ENCODE data around the gene C5orf47.

The C5orf47 gene, protein sequence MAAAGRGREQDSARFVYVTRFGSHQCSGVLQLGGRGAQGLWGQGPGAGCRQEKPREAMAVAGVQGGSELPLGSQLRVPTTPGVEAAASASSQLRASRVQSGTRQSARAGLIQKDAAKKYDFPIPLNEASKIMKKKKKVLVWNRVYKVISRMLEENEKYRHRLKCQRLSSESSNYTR

DNA sequence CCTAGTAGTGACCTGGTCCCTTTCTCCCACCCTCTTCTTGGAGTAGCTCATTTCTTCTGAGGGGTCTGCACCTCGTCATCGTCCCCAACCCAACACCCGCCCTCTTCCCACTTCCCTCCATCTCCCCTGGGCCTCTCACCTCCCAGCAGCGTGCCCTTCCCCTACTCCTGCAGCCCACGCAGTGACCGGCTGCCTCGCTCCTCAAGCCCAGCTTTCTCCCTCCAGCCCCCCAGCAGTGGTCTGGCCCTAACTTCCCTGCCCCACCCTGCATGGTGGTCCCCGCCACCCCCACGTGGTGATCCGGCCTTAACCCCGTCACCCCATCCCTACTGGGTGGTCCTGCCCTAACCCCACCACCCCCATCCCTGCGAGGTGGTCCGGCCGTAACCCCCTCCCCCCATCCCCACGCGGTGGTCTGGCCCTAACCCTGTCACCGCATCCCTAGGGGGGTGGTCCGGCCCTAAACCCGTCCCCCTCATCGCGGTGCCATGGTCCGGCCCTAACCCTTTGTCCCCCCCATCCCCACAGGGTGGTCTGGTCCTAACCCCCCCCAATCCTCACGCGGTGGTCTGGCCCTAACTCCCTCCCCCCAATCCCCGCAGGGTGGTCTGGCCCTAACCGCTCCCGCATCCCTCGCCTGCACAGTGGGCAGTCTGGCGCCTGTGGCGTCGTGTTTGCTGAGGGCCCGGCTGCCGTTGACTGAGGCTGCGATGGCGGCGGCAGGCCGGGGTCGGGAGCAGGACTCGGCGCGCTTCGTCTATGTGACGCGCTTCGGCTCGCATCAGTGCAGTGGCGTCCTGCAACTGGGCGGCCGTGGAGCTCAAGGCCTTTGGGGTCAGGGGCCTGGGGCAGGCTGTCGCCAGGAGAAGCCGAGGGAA is at the start of gene C5orf47:
TSS of gene C5orf47 (plus strand) at position 617 of the 878 bp plus-strand sequence. CDS start at position 711, 94 bp downstream.
- Histone ChIP-seq H3K36me3 (ENCODE audit: insufficient read depth, low read length) (no peaks in the 10 kb centered on the region), H3K9me3 (ENCODE audit: control insufficient read depth, insufficient read depth, low read length) (no peaks in the 10 kb centered on the region; the same call in 1 of the 2 replicates), H3K9ac (ENCODE audit: low read depth, low read length) (no peak within 1 kb of the TSS), H3K4me1 (ENCODE audit: insufficient read depth, low read length) (no peaks in the 10 kb centered on the region)

DNA sequence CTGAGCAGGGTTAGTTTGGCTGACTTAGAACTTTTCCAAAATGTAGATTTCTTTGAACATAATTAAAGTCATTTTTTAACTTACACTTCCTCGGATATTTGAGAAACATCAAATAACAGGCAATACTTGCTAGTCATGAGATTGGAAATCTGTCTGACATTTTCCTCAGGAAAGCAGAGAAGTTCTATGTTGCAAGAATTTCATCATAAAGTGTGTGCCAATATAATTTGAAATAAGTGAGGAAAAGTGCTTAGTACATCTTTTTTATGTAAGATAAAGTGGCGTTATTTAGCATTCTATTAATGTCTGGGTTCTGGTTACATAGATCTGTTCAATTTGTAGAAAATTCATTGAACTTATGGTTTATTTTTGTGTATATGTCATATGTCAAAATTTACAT is 48.7 kb upstream of the C5orf47 start:
- Histone ChIP-seq H3K36me3 (ENCODE audit: insufficient read depth, low read length) (no peaks in the 10 kb centered on the region), H3K4me1 (ENCODE audit: insufficient read depth, low read length) (peaks cover 26% of the 10 kb centered on the region), H3K9me3 (ENCODE audit: control insufficient read depth, insufficient read depth, low read length) (no peaks in the 10 kb centered on the region), H3K9ac (ENCODE audit: low read depth, low read length) (no peak overlapping the region)

DNA sequence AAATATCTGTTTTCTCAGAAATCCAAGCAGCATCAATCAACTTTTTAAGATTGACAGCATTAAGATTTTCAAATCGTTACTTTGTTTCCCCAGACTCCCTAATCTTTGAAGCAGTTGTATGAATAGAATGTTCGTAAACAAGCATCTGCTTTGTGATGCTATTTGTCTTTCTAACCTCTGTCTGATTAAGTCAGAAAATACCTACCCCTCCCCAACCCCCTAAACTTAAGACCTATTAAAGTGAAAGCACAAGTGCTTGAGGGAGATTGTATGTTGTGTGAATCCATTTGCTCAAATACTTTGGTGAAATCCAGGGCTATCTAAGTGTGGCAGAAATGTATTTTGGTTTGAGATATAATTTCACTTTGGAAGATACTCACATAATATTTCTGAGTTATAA is 47.9 kb upstream of the C5orf47 start:
- H3K9ac ChIP-seq (ENCODE audit: low read depth, low read length), result no peak overlapping the region; the same call in 1 of the 2 replicates
- H3K9me3 ChIP-seq (ENCODE audit: control insufficient read depth, insufficient read depth, low read length), result no peaks in the 10 kb centered on the region
- H3K36me3 ChIP-seq (ENCODE audit: insufficient read depth, low read length), result no peaks in the 10 kb centered on the region
- H3K4me1 ChIP-seq (ENCODE audit: insufficient read depth, low read length), result peaks cover 26% of the 10 kb centered on the region

DNA sequence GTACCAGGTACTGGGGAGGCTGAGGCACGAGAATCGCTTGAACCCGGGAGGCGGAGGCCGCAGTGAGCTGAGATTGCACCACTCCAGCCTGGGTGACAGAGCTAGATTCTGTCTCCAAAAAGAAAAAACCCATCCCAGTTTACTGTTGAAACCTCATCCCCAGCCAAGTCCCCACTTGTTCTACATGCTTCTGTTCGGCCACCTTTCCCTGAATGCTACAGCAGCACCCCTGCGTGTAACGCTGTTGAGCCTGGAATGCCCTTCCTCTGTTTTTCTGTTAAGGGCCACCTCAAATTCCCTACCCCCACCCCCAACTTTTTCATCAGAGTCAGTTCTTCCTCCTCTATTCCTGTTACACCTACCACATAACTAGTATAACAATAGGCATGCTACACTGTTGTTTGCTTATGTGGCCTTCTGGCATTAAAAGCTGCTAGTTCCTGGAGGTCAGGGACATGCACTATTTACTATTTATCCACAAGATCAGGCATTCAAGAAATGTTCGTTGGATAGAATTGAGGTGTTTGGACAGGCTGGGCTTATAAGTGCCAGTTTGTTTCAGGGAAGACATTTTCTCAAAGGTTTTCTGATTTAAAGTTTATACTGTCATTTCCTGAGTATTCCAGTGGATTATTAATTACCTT is 47.1 kb upstream of the C5orf47 start:
- Histone ChIP-seq H3K9ac (ENCODE audit: low read depth, low read length) (no peak overlapping the region; the same call in 1 of the 2 replicates), H3K4me1 (ENCODE audit: insufficient read depth, low read length) (peaks cover 26% of the 10 kb centered on the region), H3K9me3 (ENCODE audit: control insufficient read depth, insufficient read depth, low read length) (no peaks in the 10 kb centered on the region), H3K36me3 (ENCODE audit: insufficient read depth, low read length) (no peaks in the 10 kb centered on the region)

DNA sequence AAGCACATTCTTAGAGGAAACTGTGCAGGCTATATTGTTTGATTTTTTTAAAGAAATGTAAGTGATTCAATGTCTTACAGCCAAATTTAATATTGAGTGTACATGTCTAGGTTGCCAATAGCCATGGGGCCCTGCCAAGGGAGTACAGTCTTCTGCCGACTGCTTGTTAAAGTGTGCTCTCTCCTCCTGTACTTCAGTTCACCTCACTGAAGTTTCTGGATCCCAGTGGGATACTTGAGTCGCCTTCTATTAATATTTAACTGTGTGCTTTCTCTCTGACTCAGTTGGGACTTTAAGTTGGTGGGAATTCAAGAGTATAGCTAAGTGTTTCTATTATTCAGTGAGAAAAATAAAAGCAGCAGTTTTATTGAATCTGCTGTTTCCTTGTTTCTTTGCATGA is 44.5 kb upstream of the C5orf47 start:
- Histone ChIP-seq H3K9ac (ENCODE audit: low read depth, low read length) (no peak overlapping the region), H3K36me3 (ENCODE audit: insufficient read depth, low read length) (no peaks in the 10 kb centered on the region), H3K4me1 (ENCODE audit: insufficient read depth, low read length) (peaks cover 26% of the 10 kb centered on the region)

DNA sequence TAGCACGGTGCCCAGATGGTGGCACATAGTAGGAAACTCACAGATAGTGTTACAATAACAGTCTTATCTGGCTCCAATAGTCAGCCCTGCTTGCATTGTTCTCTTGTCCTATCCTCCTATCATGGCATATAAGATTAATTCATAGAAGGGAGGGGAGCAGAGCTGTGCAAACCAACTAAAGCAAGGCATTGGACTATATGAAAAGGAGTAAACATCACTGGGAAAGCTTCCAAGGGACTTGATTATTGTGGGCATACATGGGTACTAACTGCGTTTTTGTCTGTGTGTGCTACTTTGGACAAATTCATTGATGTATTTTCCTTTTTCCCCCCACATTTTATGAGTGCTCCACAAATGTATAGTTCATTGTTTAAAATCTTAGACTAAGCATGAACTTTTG is 43.8 kb upstream of the C5orf47 start:
- H3K4me1 ChIP-seq (ENCODE audit: insufficient read depth, low read length), result peaks cover 26% of the 10 kb centered on the region

More for the DNA sequence above, 44.5 kb upstream of the C5orf47 start:
- no peaks in the 10 kb centered on the region for H3K9me3 ChIP-seq (ENCODE audit: control insufficient read depth, insufficient read depth, low read length)

DNA sequence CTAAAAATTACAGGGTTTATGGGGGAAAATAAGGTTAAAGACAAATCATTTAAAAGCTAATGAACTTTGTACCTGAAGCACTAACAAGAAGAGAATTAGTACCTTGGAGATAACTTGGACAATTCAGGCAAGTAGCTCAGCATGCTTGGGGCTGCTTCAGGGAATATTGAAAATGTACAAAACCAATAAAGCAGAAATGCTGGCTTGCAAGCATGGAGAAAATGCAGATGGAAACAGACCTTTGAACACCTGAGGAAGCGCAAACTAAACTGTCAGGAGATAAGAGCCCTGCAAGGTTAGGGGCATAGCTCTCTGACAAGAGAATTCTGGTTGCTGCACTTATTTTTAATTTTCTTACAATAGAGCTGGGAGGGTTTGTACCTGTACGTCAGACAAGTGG is 42.6 kb upstream of the C5orf47 start:
- H3K36me3 ChIP-seq (ENCODE audit: insufficient read depth, low read length), result no peaks in the 10 kb centered on the region
- H3K9me3 ChIP-seq (ENCODE audit: control insufficient read depth, insufficient read depth, low read length), result no peaks in the 10 kb centered on the region
- peaks cover 17% of the 10 kb centered on the region for H3K4me1 ChIP-seq (ENCODE audit: insufficient read depth, low read length)
- no peak overlapping the region for H3K9ac ChIP-seq (ENCODE audit: low read depth, low read length)

More for the DNA sequence above, 43.8 kb upstream of the C5orf47 start:
- Histone ChIP-seq H3K9ac (ENCODE audit: low read depth, low read length) (no peak overlapping the region), H3K36me3 (ENCODE audit: insufficient read depth, low read length) (no peaks in the 10 kb centered on the region), H3K9me3 (ENCODE audit: control insufficient read depth, insufficient read depth, low read length) (no peaks in the 10 kb centered on the region)

DNA sequence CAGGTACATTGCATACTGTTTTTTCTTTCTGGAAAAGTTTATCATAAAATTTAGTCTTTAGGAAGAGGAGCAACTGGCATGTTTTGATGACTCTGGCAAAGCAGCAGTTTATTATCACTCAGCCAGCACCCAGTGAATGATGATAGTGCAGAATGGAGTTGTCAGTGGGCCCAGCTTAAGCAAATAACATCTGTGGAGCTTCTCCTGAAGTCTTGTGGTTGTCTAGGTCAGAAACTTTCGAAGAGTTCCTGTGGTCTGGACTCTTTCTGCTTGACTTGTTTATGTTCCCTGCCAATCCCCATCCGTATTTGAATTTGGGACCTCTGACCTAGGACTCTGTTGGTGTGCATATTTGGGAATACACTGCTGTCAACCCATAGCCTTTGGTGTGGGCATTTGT is 38.1 kb upstream of the C5orf47 start:
- peaks cover 10% of the 10 kb centered on the region for H3K36me3 ChIP-seq (ENCODE audit: insufficient read depth, low read length)
- no peaks in the 10 kb centered on the region for H3K4me1 ChIP-seq (ENCODE audit: insufficient read depth, low read length)
- H3K9ac ChIP-seq (ENCODE audit: low read depth, low read length), result no peak overlapping the region
- no peaks in the 10 kb centered on the region for H3K9me3 ChIP-seq (ENCODE audit: control insufficient read depth, insufficient read depth, low read length)

DNA sequence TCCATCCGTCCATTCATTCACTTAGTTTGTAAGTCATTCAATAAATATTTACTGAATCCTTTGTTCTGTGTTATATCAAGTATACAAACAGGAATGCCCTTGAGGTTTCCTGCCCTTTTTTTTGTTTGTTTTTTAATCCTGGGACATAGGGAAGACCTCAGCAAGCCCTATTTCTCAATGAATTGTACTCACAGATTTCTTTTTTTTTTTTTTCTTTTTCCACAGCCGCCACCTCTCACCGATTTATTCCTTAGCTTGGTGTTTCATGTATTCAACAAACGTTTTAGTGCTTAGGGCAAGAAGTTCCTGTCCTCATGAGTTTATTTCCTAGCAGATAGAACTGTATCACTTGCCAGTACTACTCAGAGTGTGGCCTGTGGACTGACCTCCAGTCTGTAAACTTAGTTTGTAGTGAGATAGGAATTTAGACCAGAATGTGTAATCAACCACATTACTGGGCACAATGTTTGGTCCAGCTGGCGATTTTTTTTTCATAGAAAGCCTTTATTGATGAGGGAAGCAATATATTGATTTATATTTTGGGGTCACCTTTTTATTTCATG is 35.4 kb upstream of the C5orf47 start:
- Histone ChIP-seq H3K9ac (ENCODE audit: low read depth, low read length) (no peak overlapping the region), H3K9me3 (ENCODE audit: control insufficient read depth, insufficient read depth, low read length) (no peaks in the 10 kb centered on the region), H3K4me1 (ENCODE audit: insufficient read depth, low read length) (no peaks in the 10 kb centered on the region), H3K36me3 (ENCODE audit: insufficient read depth, low read length) (peaks cover 10% of the 10 kb centered on the region)

DNA sequence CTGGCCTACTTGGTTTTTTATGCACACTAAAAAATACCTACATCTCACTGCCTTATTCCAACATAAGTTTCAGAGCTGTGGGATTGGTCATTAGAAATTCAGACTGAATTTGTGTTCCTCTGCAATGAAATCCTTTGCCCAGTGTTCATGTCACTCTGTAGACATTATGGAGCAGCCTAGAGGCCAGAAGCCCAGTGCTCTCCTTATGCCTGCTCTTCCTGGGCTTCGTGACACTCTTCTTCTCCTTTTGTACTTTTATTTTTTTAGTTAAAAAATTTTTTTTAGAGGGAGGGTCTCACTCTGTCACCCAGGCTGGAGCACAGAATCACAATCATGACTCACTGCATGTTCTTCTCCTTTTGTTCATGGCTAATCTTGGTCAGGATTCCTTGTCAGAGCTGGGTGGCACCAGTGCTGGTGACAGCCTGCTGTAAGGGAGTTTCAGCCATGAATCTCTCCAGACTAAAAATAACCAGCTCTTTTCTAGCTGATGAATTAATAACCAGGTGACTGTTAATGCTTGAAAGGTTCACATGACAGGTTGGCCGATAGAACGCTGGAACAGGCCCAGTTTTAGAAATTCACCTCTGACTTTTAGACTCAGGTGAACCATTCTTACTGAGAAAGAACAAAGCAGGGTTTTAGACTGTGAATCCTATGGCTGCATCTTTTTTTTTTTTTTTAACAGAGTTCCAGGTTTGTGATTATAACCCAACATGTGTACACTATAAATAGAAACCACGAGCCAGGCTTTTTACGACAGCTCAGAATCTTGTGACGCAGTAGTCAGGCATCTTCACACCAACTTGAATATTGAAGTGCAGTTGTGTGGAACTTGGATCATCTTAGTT is 34.1 kb upstream of the C5orf47 start:
- H3K4me1 ChIP-seq (ENCODE audit: insufficient read depth, low read length), result no peaks in the 10 kb centered on the region
- H3K9me3 ChIP-seq (ENCODE audit: control insufficient read depth, insufficient read depth, low read length), result no peaks in the 10 kb centered on the region
- no peak overlapping the region for H3K9ac ChIP-seq (ENCODE audit: low read depth, low read length)
- H3K36me3 ChIP-seq (ENCODE audit: insufficient read depth, low read length), result peaks cover 10% of the 10 kb centered on the region

DNA sequence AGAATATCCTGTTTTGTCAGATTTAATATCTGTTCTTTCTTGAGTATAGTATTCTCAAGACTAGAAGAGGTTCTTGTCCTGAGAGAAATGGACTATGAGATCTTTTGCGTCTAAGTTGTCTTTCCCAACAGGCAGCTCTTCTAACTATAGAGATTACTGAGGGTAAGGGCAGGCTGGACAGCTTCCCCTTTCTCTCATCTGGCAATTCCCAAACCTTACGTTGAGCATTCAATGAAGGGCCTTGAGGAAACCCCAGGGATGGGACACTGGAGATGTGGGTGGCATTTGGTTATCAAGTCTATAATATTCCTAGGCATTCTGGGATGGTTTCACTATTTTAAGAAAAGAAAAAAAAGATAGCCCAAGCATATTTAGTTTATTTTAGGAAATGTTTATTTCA is 28.0 kb upstream of the C5orf47 start:
- H3K4me1 ChIP-seq (ENCODE audit: insufficient read depth, low read length), result peaks cover 13% of the 10 kb centered on the region
- no peaks in the 10 kb centered on the region for H3K9me3 ChIP-seq (ENCODE audit: control insufficient read depth, insufficient read depth, low read length)
- no peak overlapping the region for H3K9ac ChIP-seq (ENCODE audit: low read depth, low read length)
- no peaks in the 10 kb centered on the region for H3K36me3 ChIP-seq (ENCODE audit: insufficient read depth, low read length)

DNA sequence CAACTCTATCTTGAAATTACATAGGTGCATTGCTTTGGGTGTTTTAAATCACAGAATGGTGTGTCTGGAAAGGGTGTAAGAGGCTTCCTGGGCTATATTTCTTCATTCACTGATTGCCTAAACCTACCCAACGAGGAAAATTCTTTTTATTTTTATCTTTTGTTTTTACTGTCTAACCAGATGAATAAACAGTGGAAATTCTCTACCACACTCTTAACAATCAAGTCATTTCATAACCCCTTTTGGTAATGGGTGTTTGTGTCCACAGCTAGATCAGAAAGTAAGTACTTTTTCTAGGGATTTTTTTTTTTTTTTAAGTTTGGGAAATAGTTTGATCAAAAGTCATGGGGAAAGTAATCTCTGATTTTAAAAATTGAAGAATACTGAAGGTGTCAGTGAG is 27.6 kb upstream of the C5orf47 start:
- no peak overlapping the region for H3K9ac ChIP-seq (ENCODE audit: low read depth, low read length)
- H3K36me3 ChIP-seq (ENCODE audit: insufficient read depth, low read length), result no peaks in the 10 kb centered on the region
- H3K4me1 ChIP-seq (ENCODE audit: insufficient read depth, low read length), result peaks cover 13% of the 10 kb centered on the region
- H3K9me3 ChIP-seq (ENCODE audit: control insufficient read depth, insufficient read depth, low read length), result no peaks in the 10 kb centered on the region

DNA sequence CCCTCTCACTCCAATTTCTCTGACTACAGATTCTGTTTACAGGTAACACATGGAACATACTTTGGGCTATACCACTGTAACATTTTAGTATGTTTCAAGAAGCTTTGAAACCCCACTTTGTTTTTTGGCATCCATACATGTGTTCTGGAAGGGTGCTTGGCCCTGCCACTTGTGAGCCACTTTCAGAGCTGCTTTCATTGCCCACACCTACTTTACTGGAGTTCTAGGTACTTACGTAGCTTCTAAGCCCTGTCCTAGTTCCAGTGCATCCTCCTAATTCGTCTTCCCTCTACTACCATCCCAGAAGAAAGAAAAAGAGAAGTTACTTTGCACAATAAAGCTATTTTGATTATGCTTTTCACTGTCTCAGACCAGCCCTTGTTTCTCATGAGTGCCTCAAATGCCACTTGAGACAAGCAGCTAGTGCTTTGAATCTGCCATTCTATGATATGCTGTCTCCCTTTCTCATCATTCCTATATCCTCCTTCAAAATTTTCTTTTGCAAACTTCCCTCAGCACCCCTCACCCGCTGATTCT is 26.5 kb upstream of the C5orf47 start:
- Histone ChIP-seq H3K9me3 (ENCODE audit: control insufficient read depth, insufficient read depth, low read length) (no peaks in the 10 kb centered on the region), H3K9ac (ENCODE audit: low read depth, low read length) (peak overlapping the region; percentile 73; the same call in 1 of the 2 replicates), H3K36me3 (ENCODE audit: insufficient read depth, low read length) (no peaks in the 10 kb centered on the region), H3K4me1 (ENCODE audit: insufficient read depth, low read length) (peaks cover 15% of the 10 kb centered on the region)

Data from ES-I3 (cell line).